GM12878 (cell line): ENCODE results near the gene MAD1L1.

ENCODE experiments used
- CHD2 ChIP-seq: IDR thresholded peaks from 2 replicates; pipeline ENCODE4 v1.6.1; 2011; ENCODE audit warnings: low read depth, low read length, improper control_type of control experiment, borderline replicate concordance
- E4F1 ChIP-seq: fragments of 450-650 bp; IDR thresholded peaks from 2 replicates; pipeline ENCODE4 v1.6.1; 2018; ENCODE audit warnings: borderline replicate concordance, mild to moderate bottlenecking; ENCODE audit not compliant: partially characterized antibody
- NFYB ChIP-seq: IDR thresholded peaks from 2 replicates; pipeline ENCODE4 v1.6.1; 2011; ENCODE audit warnings: low read depth, mild to moderate bottlenecking, low read length, improper control_type of control experiment, moderate library complexity; ENCODE audit not compliant: insufficient read depth
- NR2C2 ChIP-seq: IDR thresholded peaks from 2 replicates; pipeline ENCODE4 v1.6.1; 2011; ENCODE audit warnings: borderline replicate concordance, low read depth; ENCODE audit not compliant: control insufficient read depth, insufficient read length
- RB1 ChIP-seq: fragments of 450-650 bp; formaldehyde crosslinking; IDR thresholded peaks from 2 replicates; pipeline ENCODE4 v1.6.1; 2017; ENCODE audit warnings: mild to moderate bottlenecking, borderline replicate concordance
- ZBTB11 ChIP-seq: fragments of 450-650 bp; formaldehyde crosslinking; IDR thresholded peaks from 2 replicates; pipeline ENCODE4 v1.5.0; 2022; ENCODE audit warnings: mild to moderate bottlenecking, missing genetic modification characterization

- no peak for TF ChIP-seq NFYB
- no peak for TF ChIP-seq NR2C2
- no peak for TF ChIP-seq RB1
- TF ChIP-seq E4F1, result no peak
- no peak for TF ChIP-seq ZBTB11 (CRISPR knock-in tag)
- no peak for TF ChIP-seq CHD2
Measured at GRCh38 chr7:2040201-2040892, 192.4 kb downstream of the MAD1L1 start.
